Gastrocnemius medialis (tissue), 4 donors: ENCODE measurements around the gene ANGPTL8.

Experiments used
- CTCF ChIP-seq, 5 experiments: fragments of 450-650 bp in 3 of 5; fragments of 200-600 bp in 2 of 5; sonication (generic) in 2 of 5; IDR thresholded peaks in 4 of 5; conservative IDR thresholded peaks in 1 of 5; 1 replicate in 4 of 5; 2 replicates in 1 of 5; pipeline ENCODE4 v1.5.1; 2016 to 2019; ENCODE audit warnings: antibody characterized with exemption in 5 of 5, mild to moderate bottlenecking in 3 of 5, moderate library complexity in 3 of 5
- POLR2A ChIP-seq, 2 donors: fragments of 450-650 bp; IDR thresholded peaks; one replicate each; pipeline ENCODE4 v1.6.1; 2017; ENCODE audit warnings: antibody characterized with exemption in 2 of 2, mild to moderate bottlenecking in 2 of 2, moderate library complexity in 2 of 2

GRCh38 chr19:11239377-11240000 is at the start of gene ANGPTL8:
- TF ChIP-seq POLR2A (IDR thresholded peaks at IDR 0.05): no peak
- TF ChIP-seq CTCF (IDR thresholded peaks at IDR 0.05 in 4 of 5, conservative IDR thresholded peaks at IDR 0.05 in 1 of 5): no peak
